ENCODE data around the gene IL17B.
A peak's percentile ranks its signal among the peaks of the same experiment; 100 is the strongest.

Gene IL17B

GRCh38 chr5:149376711-149377447 lies 2.2 kb downstream of the IL17B start:
- no peak for DNase-seq (ENCODE audit: low spot score)

GRCh38 chr5:149376104-149376503 lies 3.0 kb downstream of the IL17B start:
- no peak for DNase-seq (ENCODE audit: low spot score)

- no peak for DNase-seq (ENCODE audit: low spot score)
Observed at GRCh38 chr5:149375434-149375833, 3.7 kb downstream of the IL17B start.

- DNase-seq (ENCODE audit: low spot score): no peak
Observed at GRCh38 chr5:149374801-149375200, 4.3 kb downstream of the IL17B start.

- no peak for DNase-seq (ENCODE audit: low spot score)
Observed at GRCh38 chr5:149374303-149374702, 4.8 kb downstream of the IL17B start.

- no peak for DNase-seq (ENCODE audit: low spot score)
Observed at GRCh38 chr5:149372932-149373331, 6.2 kb downstream of the IL17B start.

GRCh38 chr5:149372076-149372795 lies 6.9 kb downstream of the IL17B start:
- no peak for DNase-seq (ENCODE audit: low spot score)

GRCh38 chr5:149371296-149371962 lies 7.7 kb downstream of the IL17B start:
- peak; percentile 82 for DNase-seq (ENCODE audit: low spot score)

GRCh38 chr5:149370878-149371277 lies 8.2 kb downstream of the IL17B start:
- DNase-seq (ENCODE audit: low spot score): no peak

GRCh38 chr5:149367972-149368645 lies 11.0 kb downstream of the IL17B start:
- DNase-seq (ENCODE audit: low spot score): no peak

GRCh38 chr5:149367249-149367971 lies 11.7 kb downstream of the IL17B start:
- peak; percentile 88 for DNase-seq (ENCODE audit: low spot score)

GRCh38 chr5:149366169-149366729 lies 12.8 kb downstream of the IL17B start:
- DNase-seq (ENCODE audit: low spot score): no peak

- DNase-seq (ENCODE audit: low spot score): no peak
Observed at GRCh38 chr5:149365418-149365817, 13.7 kb downstream of the IL17B start.

- no peak for DNase-seq (ENCODE audit: low spot score)
Observed at GRCh38 chr5:149364719-149365118, 14.4 kb downstream of the IL17B start.

GRCh38 chr5:149363936-149364335 lies 15.2 kb downstream of the IL17B start:
- no peak for DNase-seq (ENCODE audit: low spot score)

GRCh38 chr5:149363358-149363757 lies 15.7 kb downstream of the IL17B start:
- DNase-seq (ENCODE audit: low spot score): no peak

GRCh38 chr5:149362541-149362940 lies 16.6 kb downstream of the IL17B start:
- DNase-seq (ENCODE audit: low spot score): no peak

- DNase-seq (ENCODE audit: low spot score): no peak
Observed at GRCh38 chr5:149360272-149360671, 18.8 kb downstream of the IL17B start.

- DNase-seq (ENCODE audit: low spot score): no peak
Observed at GRCh38 chr5:149358868-149359495, 20.1 kb downstream of the IL17B start.

- no peak for DNase-seq (ENCODE audit: low spot score)
Observed at GRCh38 chr5:149358294-149358651, 20.8 kb downstream of the IL17B start.

Measured in iPS-NIHi11 (cell line).